ENCODE measurements around the gene KRT23. TPM values are rescaled to one million over a fixed set of nuclear protein-coding genes. Genes with fewer than 3 reads are reported as not detected.

KRT23 gene
- total RNA-seq, result 0.27 TPM
- polyA plus RNA-seq (ENCODE audit: insufficient read depth in 1 of 8, insufficient read length in 8 of 8, low replicate concordance in 1 of 8), result 1 to 10 TPM in 1 of 8 donors, under 1 TPM in 6, not detected in 1; 0.08 to 6.5 (median 0.22) TPM
- long read RNA-seq, donor 1, result 0 reads
- long read RNA-seq, donor 2, result 0 reads
- long read RNA-seq, donor 3, result 0 reads
- long read RNA-seq, donor 4, result 0 reads
- long read RNA-seq, donor 5, result 0 reads
- long read RNA-seq, donor 6, result 0 reads
- long read RNA-seq, donor 7, result 0 reads
- long read RNA-seq, donor 8, result 0 reads
- long read RNA-seq, donor 9, result 0 reads
- long read RNA-seq, donor 10, result 0 reads
- long read RNA-seq, donor 11, result 0 reads

DNA sequence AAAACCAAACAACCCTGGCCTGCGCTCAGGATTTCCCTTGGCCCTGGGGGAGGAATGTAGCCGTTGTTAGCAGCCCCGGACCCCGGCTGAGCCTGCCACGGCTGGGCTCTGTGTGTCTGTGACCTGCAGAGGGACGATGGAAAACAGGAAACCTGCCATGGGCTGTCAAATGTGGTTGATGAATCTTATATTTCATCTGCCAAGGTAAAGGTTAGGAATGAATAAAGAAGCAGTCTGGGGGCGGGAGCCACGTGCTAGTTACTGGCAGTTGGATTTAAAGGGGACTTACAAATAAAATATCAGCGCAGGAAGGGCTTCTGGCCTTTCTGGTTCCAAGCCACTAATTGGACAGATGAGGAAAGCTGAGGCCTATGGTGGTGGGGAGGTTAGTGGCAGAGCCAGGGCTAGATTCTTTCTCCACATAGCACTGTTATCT, at the start of gene KRT23:
Gene KRT23 (minus strand): TSS at position 263 of the 436 bp plus-strand sequence. CDS start 1,043 bp downstream, outside the sequence.
- H3K4me1 ChIP-seq (ENCODE audit: control insufficient read depth, insufficient read depth, low read length), result no peaks in the 10 kb centered on the region
- no peaks in the 10 kb centered on the region for H3K9me3 ChIP-seq (replicated peaks; ENCODE audit: control insufficient read depth, low read depth, low read length)
- peaks cover 5% of the 10 kb centered on the region for H3K27me3 ChIP-seq (ENCODE audit: control insufficient read depth, insufficient read depth, low read length)
- peak; percentile 10 for DNase-seq
- WGBS (ENCODE audit: insufficient coverage), result 7% methylated on average over 4 of the region's 9 CpGs
- no peak within 1 kb of the TSS for H3K27ac ChIP-seq (ENCODE audit: low read length)
- H3K36me3 ChIP-seq (ENCODE audit: control insufficient read depth, insufficient read depth, low read length), result no peaks in the 10 kb centered on the region
- no peak within 1 kb of the TSS for H3K4me3 ChIP-seq (ENCODE audit: low read length)

DNA sequence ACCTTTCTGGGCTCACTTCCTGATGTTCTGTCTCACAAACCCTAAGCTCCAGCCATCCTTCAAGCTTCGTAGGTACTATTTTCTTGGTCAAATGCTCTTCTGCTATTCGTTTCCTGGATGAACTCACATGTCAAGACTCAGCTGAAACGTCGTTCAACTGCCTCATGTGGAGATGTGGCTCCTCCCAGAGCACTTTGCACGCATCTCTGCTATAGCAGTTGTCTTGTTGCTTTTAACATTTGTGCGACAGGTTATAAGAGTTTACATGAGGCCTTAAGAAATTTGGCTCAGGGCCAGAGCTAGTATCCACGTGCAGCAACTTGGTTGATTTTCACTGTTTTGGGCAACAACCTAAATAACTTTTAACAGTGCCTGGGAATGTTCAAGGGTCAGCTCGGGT, 49.5 kb upstream of the KRT23 start:
- Histone ChIP-seq H3K9me3 (replicated peaks; ENCODE audit: control insufficient read depth, low read depth, low read length) (no peaks in the 10 kb centered on the region), H3K4me1 (ENCODE audit: control insufficient read depth, insufficient read depth, low read length) (no peaks in the 10 kb centered on the region), H3K4me3 (ENCODE audit: low read length) (no peak overlapping the region), H3K36me3 (ENCODE audit: control insufficient read depth, insufficient read depth, low read length) (no peaks in the 10 kb centered on the region), H3K27ac (ENCODE audit: low read length) (no peak overlapping the region), H3K27me3 (ENCODE audit: control insufficient read depth, insufficient read depth, low read length) (peaks cover 3% of the 10 kb centered on the region)
- 53% methylated on average over 3 of the region's 8 CpGs for WGBS (ENCODE audit: insufficient coverage)
- peak; percentile 15 for DNase-seq

DNA sequence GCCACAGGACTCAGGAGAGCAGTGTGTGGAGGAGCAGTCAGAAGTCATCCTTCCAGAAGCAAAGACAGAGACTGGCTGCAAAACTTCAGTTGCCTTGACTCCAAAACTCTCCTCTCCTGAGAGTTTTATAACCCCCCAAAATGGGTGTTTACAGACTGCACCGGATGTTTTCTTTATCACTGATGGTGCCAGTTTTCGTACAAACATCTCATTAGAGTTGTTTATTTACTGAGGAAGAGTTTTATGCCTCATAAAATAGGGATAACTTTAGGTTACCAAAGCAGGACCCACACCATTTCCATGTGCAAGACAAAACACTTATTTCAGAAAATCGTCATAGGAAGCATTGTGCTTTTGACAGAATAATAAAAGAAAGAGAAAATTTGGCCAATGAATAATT, 46.8 kb upstream of the KRT23 start, which contains the start of gene KRT40:
Gene KRT40 (minus strand): TSS at position 101 of the 400 bp plus-strand sequence. CDS start 53 bp downstream, at position 48.
- H3K27me3 ChIP-seq (ENCODE audit: control insufficient read depth, insufficient read depth, low read length), result peaks cover 3% of the 10 kb centered on the region
- peaks cover 14% of the 10 kb centered on the region for H3K4me1 ChIP-seq (ENCODE audit: control insufficient read depth, insufficient read depth, low read length)
- no peak for DNase-seq

DNA sequence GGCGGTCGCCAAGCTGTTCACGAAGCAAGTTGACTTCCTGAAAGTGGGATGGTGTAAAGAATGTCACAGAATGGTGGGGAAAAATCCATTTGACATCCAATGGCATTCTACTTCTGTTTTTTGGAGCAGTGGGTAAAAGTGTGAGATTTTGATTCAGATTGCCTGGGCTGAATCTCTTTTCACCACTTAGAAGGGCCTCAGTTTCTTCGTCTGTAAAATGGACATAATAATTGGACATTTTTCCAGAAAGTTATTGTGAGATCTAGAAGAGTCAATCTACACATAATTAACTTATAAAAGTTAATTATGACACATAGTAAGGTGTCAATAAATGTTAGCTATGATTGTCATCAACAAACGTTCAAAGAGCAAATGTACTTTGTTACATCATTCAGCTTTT, 43.7 kb upstream of the KRT23 start:
- Histone ChIP-seq H3K27ac (ENCODE audit: low read length) (peak overlapping the region; percentile 67), H3K9me3 (replicated peaks; ENCODE audit: control insufficient read depth, low read depth, low read length) (no peaks in the 10 kb centered on the region), H3K4me1 (ENCODE audit: control insufficient read depth, insufficient read depth, low read length) (peaks cover 19% of the 10 kb centered on the region), H3K27me3 (ENCODE audit: control insufficient read depth, insufficient read depth, low read length) (peaks cover 4% of the 10 kb centered on the region), H3K4me3 (ENCODE audit: low read length) (no peak overlapping the region), H3K36me3 (ENCODE audit: control insufficient read depth, insufficient read depth, low read length) (no peaks in the 10 kb centered on the region)
- 17% methylated on average over 3 of the region's 5 CpGs for WGBS (ENCODE audit: insufficient coverage)
- no peak for DNase-seq

More for the DNA sequence above, 46.8 kb upstream of the KRT23 start, which contains the start of gene KRT40:
- Histone ChIP-seq H3K27ac (ENCODE audit: low read length) (no peak within 1 kb of the TSS), H3K9me3 (replicated peaks; ENCODE audit: control insufficient read depth, low read depth, low read length) (no peaks in the 10 kb centered on the region), H3K36me3 (ENCODE audit: control insufficient read depth, insufficient read depth, low read length) (no peaks in the 10 kb centered on the region), H3K4me3 (ENCODE audit: low read length) (no peak within 1 kb of the TSS)
- WGBS (ENCODE audit: insufficient coverage), result no CpG with 5 or more reads among the region's 3 CpGs

GRCh38 chr17:40980596-40980995, 43.1 kb upstream of the KRT23 start:
- WGBS (ENCODE audit: insufficient coverage), result 11% methylated on average over 7 of the region's 8 CpGs
- no peaks in the 10 kb centered on the region for H3K9me3 ChIP-seq (replicated peaks; ENCODE audit: control insufficient read depth, low read depth, low read length)
- DNase-seq, result peak; percentile 94
- H3K4me3 ChIP-seq (ENCODE audit: low read length), result no peak overlapping the region
- H3K27ac ChIP-seq (ENCODE audit: low read length), result peak overlapping the region; percentile 67
- H3K4me1 ChIP-seq (ENCODE audit: control insufficient read depth, insufficient read depth, low read length), result peaks cover 19% of the 10 kb centered on the region
- peaks cover 6% of the 10 kb centered on the region for H3K27me3 ChIP-seq (ENCODE audit: control insufficient read depth, insufficient read depth, low read length)
- no peaks in the 10 kb centered on the region for H3K36me3 ChIP-seq (ENCODE audit: control insufficient read depth, insufficient read depth, low read length)

DNA sequence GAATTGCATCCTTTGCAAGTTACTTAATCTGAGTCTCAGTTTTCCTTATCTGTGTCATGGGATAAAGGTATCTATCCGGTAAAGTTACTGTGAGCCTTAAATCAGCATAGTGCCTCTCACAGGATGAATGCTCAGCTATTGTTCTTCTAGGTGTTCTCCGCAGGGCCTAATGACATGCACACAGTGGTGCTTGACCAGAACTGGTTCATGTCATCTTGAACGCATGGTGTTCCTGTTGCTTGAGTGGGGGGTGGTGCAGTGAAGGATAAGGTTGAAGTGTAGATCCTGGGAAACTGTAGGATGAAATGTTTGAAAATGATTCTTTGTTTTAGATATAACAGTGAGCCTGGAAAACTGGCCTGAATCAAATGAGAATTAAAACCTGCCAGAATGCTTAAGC, 42.7 kb upstream of the KRT23 start:
- Histone ChIP-seq H3K4me1 (ENCODE audit: control insufficient read depth, insufficient read depth, low read length) (peaks cover 19% of the 10 kb centered on the region), H3K27ac (ENCODE audit: low read length) (peak overlapping the region; percentile 48), H3K27me3 (ENCODE audit: control insufficient read depth, insufficient read depth, low read length) (peaks cover 6% of the 10 kb centered on the region), H3K36me3 (ENCODE audit: control insufficient read depth, insufficient read depth, low read length) (no peaks in the 10 kb centered on the region), H3K9me3 (replicated peaks; ENCODE audit: control insufficient read depth, low read depth, low read length) (no peaks in the 10 kb centered on the region), H3K4me3 (ENCODE audit: low read length) (no peak overlapping the region)
- 47% methylated on average over 3 of the region's 3 CpGs for WGBS (ENCODE audit: insufficient coverage)
- no peak for DNase-seq

- no peaks in the 10 kb centered on the region for H3K9me3 ChIP-seq (replicated peaks; ENCODE audit: control insufficient read depth, low read depth, low read length)
- 55% methylated on average over 13 of the region's 13 CpGs for WGBS (ENCODE audit: insufficient coverage)
Observed at GRCh38 chr17:40978575-40979151, 41.2 kb upstream of the KRT23 start.

DNA sequence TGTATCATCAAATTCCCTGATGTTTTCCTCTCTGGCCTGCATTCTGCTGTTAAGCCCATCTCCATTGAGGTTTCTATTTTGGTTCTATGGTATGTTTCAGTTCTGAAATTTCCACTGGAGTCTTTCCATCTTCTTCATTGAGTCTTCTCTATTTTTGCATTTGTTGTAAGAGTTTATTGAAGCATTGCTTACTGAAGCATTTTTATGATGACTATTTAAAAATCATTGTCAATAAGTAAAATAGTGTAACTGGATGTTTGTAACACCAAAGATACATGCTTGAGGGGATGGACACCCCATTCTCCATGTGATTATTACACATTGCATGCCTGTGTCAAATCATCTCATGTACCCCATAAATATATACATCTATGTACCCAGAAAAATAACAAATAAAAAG, 38.1 kb upstream of the KRT23 start:
- Histone ChIP-seq H3K36me3 (ENCODE audit: control insufficient read depth, insufficient read depth, low read length) (no peaks in the 10 kb centered on the region), H3K27me3 (ENCODE audit: control insufficient read depth, insufficient read depth, low read length) (peaks cover 2% of the 10 kb centered on the region), H3K9me3 (replicated peaks; ENCODE audit: control insufficient read depth, low read depth, low read length) (no peaks in the 10 kb centered on the region), H3K4me1 (ENCODE audit: control insufficient read depth, insufficient read depth, low read length) (peaks cover 14% of the 10 kb centered on the region), H3K4me3 (ENCODE audit: low read length) (no peak overlapping the region), H3K27ac (ENCODE audit: low read length) (no peak overlapping the region)
- DNase-seq, result no peak

More at GRCh38 chr17:40978575-40979151, 41.2 kb upstream of the KRT23 start:
- H3K4me3 ChIP-seq (ENCODE audit: low read length), result no peak overlapping the region
- no peak overlapping the region for H3K27ac ChIP-seq (ENCODE audit: low read length)
- H3K36me3 ChIP-seq (ENCODE audit: control insufficient read depth, insufficient read depth, low read length), result no peaks in the 10 kb centered on the region
- peaks cover 2% of the 10 kb centered on the region for H3K27me3 ChIP-seq (ENCODE audit: control insufficient read depth, insufficient read depth, low read length)
- peak; percentile 15 for DNase-seq
- H3K4me1 ChIP-seq (ENCODE audit: control insufficient read depth, insufficient read depth, low read length), result peaks cover 19% of the 10 kb centered on the region

- peaks cover 2% of the 10 kb centered on the region for H3K27me3 ChIP-seq (ENCODE audit: control insufficient read depth, insufficient read depth, low read length)
- no peaks in the 10 kb centered on the region for H3K36me3 ChIP-seq (ENCODE audit: control insufficient read depth, insufficient read depth, low read length)
- H3K9me3 ChIP-seq (replicated peaks; ENCODE audit: control insufficient read depth, low read depth, low read length), result no peaks in the 10 kb centered on the region
- no peak for DNase-seq
- H3K27ac ChIP-seq (ENCODE audit: low read length), result no peak overlapping the region
- H3K4me1 ChIP-seq (ENCODE audit: control insufficient read depth, insufficient read depth, low read length), result peaks cover 6% of the 10 kb centered on the region
- 94% methylated on average over 2 of the region's 3 CpGs for WGBS (ENCODE audit: insufficient coverage)
- no peak overlapping the region for H3K4me3 ChIP-seq (ENCODE audit: low read length)
Observed at GRCh38 chr17:40974366-40974765, 36.9 kb upstream of the KRT23 start.

DNA sequence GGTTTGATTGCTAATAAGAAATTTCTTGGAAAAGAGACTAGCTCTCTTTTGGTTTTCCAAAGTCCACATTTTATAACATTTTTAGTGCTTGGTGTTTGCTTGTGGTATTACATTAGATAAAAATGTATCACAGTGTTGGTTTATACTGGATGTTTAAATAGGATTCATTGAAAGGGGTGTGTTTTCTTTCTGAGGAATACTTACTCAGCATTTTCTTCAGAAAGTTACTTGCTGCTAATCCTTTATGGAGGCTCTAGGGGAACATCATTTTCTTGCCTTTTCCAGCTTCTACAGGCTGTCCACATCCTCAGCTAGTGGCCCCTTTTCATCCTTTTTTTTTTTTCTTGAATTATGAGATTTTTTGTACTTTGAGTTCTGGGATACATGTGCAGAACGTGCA, 30.1 kb upstream of the KRT23 start:
- no CpG with 5 or more reads among the region's 1 CpG for WGBS (ENCODE audit: insufficient coverage)
- Histone ChIP-seq H3K4me1 (ENCODE audit: control insufficient read depth, insufficient read depth, low read length) (no peaks in the 10 kb centered on the region), H3K27ac (ENCODE audit: low read length) (no peak overlapping the region), H3K9me3 (replicated peaks; ENCODE audit: control insufficient read depth, low read depth, low read length) (no peaks in the 10 kb centered on the region), H3K36me3 (ENCODE audit: control insufficient read depth, insufficient read depth, low read length) (no peaks in the 10 kb centered on the region), H3K4me3 (ENCODE audit: low read length) (no peak overlapping the region), H3K27me3 (ENCODE audit: control insufficient read depth, insufficient read depth, low read length) (peaks cover 2% of the 10 kb centered on the region)
- no peak for DNase-seq

Data from muscle of leg (tissue), 16 donors.